Peyer's patch (tissue), 4 donors: Measurements from ENCODE around the gene ARL15. TPM values are rescaled to one million over a fixed set of nuclear protein-coding genes. Genes with fewer than 3 reads are reported as not detected.

Experiments used
- DNase-seq, 3 donors: peaks; one replicate each; pipeline ENCODE4 v3.0.0-alpha.2; 2017 to 2019
- H3K27ac ChIP-seq, 4 donors: fragments of 200-600 bp; sonication (generic); one replicate each; pipeline ENCODE4 v1.5.1; 2016 to 2019
- H3K27me3 ChIP-seq, 2 donors: fragments of 200-600 bp; sonication (generic); one replicate each; pipeline ENCODE4 v1.5.1; 2019
- H3K36me3 ChIP-seq, 3 donors: fragments of 200-600 bp; sonication (generic); one replicate each; pipeline ENCODE4 v1.5.1; 2016 to 2019
- H3K4me1 ChIP-seq, 4 donors: fragments of 200-600 bp; sonication (generic); one replicate each; pipeline ENCODE4 v1.5.1; 2016 to 2019
- H3K4me3 ChIP-seq, 4 donors: fragments of 200-600 bp; sonication (generic); 1 replicate in 3 of 4; 2 replicates in 1 of 4; pipeline ENCODE4 v1.5.1; 2016 to 2019; ENCODE audit warnings: mild to moderate bottlenecking in 1 of 4
- H3K9me3 ChIP-seq, 4 donors: fragments of 200-600 bp; sonication (generic); one replicate each; pipeline ENCODE4 v1.5.1; 2016 to 2019; ENCODE audit warnings: mild to moderate bottlenecking in 1 of 4
- POLR2A ChIP-seq, 2 donors: fragments of 450-650 bp; IDR thresholded peaks; one replicate each; pipeline ENCODE4 v1.5.1; 2017; ENCODE audit warnings: antibody characterized with exemption in 2 of 2, mild to moderate bottlenecking in 2 of 2, moderate library complexity in 2 of 2
- total RNA-seq, 4 donors: library from RNA; depleted of rRNA; stranded (reverse); fragments of >200 nt; gene quantifications; one replicate each; pipeline ENCODE4 v1.1.0, GENCODE V29; 2016
- TF ChIP-seq, protein P1 (sequence below), 6 experiments: fragments of 450-650 bp in 4 of 6; fragments of 200-600 bp in 2 of 6; sonication (generic) in 1 of 6; IDR thresholded peaks; one replicate each; pipeline ENCODE4 v1.5.1; 2017 to 2019; ENCODE audit warnings: antibody characterized with exemption in 6 of 6, mild to moderate bottlenecking in 3 of 6, moderate library complexity in 1 of 6

Gene ARL15
- total RNA-seq, 4 donors from 2014 or later: 18.0 to 44.5 (median 38.7) TPM

- H3K36me3 ChIP-seq: no peaks in the 10 kb centered on the region
- DNase-seq: no peak
- H3K9me3 ChIP-seq: no peaks in the 10 kb centered on the region
- no peak for TF ChIP-seq POLR2A (IDR thresholded peaks at IDR 0.05)
- TF ChIP-seq, protein P1, sequence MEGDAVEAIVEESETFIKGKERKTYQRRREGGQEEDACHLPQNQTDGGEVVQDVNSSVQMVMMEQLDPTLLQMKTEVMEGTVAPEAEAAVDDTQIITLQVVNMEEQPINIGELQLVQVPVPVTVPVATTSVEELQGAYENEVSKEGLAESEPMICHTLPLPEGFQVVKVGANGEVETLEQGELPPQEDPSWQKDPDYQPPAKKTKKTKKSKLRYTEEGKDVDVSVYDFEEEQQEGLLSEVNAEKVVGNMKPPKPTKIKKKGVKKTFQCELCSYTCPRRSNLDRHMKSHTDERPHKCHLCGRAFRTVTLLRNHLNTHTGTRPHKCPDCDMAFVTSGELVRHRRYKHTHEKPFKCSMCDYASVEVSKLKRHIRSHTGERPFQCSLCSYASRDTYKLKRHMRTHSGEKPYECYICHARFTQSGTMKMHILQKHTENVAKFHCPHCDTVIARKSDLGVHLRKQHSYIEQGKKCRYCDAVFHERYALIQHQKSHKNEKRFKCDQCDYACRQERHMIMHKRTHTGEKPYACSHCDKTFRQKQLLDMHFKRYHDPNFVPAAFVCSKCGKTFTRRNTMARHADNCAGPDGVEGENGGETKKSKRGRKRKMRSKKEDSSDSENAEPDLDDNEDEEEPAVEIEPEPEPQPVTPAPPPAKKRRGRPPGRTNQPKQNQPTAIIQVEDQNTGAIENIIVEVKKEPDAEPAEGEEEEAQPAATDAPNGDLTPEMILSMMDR (IDR thresholded peaks at IDR 0.05): no peak
- no peaks in the 10 kb centered on the region for H3K27me3 ChIP-seq
- H3K4me1 ChIP-seq: no peaks in the 10 kb centered on the region
- H3K27ac ChIP-seq: no peak overlapping the region
- no peak overlapping the region for H3K4me3 ChIP-seq
Measured at GRCh38 chr5:54206580-54207229, 103.7 kb downstream of the ARL15 start.

GRCh38 chr5:54205918-54206317 lies 104.5 kb downstream of the ARL15 start:
- TF ChIP-seq POLR2A (IDR thresholded peaks at IDR 0.05): no peak
- TF ChIP-seq, protein P1 (IDR thresholded peaks at IDR 0.05): no peak
- DNase-seq: no peak
- Histone ChIP-seq H3K4me1 (no peaks in the 10 kb centered on the region), H3K9me3 (no peaks in the 10 kb centered on the region), H3K4me3 (no peak overlapping the region), H3K27ac (no peak overlapping the region), H3K36me3 (no peaks in the 10 kb centered on the region), H3K27me3 (no peaks in the 10 kb centered on the region)

- Histone ChIP-seq H3K27ac (no peak overlapping the region), H3K36me3 (no peaks in the 10 kb centered on the region), H3K4me1 (no peaks in the 10 kb centered on the region), H3K4me3 (no peak overlapping the region), H3K9me3 (no peaks in the 10 kb centered on the region), H3K27me3 (no peaks in the 10 kb centered on the region)
- no peak for TF ChIP-seq POLR2A (IDR thresholded peaks at IDR 0.05)
- TF ChIP-seq, protein P1 (IDR thresholded peaks at IDR 0.05): no peak
- DNase-seq: no peak
Measured at GRCh38 chr5:54205453-54205852, 104.9 kb downstream of the ARL15 start.

GRCh38 chr5:54197018-54197417 lies 113.4 kb downstream of the ARL15 start:
- Histone ChIP-seq H3K36me3 (no peaks in the 10 kb centered on the region), H3K27ac (no peak overlapping the region), H3K27me3 (no peaks in the 10 kb centered on the region), H3K9me3 (no peaks in the 10 kb centered on the region), H3K4me1 (no peaks in the 10 kb centered on the region), H3K4me3 (no peak overlapping the region)
- TF ChIP-seq POLR2A (IDR thresholded peaks at IDR 0.05): no peak
- TF ChIP-seq, protein P1 (IDR thresholded peaks at IDR 0.05): no peak
- DNase-seq: no peak

DNA sequence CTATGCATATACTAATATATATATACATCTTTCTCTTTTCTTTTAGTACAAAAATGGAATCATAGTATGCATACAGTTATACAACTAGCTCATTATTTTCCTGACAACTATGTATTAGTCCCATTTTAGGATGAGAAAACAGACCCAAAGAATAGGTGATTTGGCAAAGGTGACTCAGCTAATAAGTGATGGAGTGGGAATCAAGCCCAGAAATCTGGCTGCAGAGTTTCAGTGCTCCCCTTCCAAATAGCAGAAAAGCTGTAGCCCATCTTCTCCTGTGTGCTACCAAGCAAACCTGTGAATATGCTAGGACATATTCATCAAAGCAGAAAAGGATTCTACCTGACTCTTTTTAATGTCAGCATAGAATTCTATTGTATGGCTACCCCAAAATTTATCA lies 114.7 kb downstream of the ARL15 start:
- H3K9me3 ChIP-seq: no peaks in the 10 kb centered on the region

More for the DNA sequence above, 114.7 kb downstream of the ARL15 start:
- H3K4me1 ChIP-seq: no peaks in the 10 kb centered on the region
- no peaks in the 10 kb centered on the region for H3K36me3 ChIP-seq
- no peak overlapping the region for H3K27ac ChIP-seq
- no peak for TF ChIP-seq POLR2A (IDR thresholded peaks at IDR 0.05)
- TF ChIP-seq, protein P1 (IDR thresholded peaks at IDR 0.05): no peak
- H3K27me3 ChIP-seq: no peaks in the 10 kb centered on the region
- H3K4me3 ChIP-seq: no peak overlapping the region
- no peak for DNase-seq
